GM21723 (cell line): ENCODE data around the gene HS3ST4.

Experiments
- ATAC-seq: cut with Tn5 transposase; IDR thresholded peaks from one replicate; pipeline ENCODE4 v1.9.1; 2021; ENCODE audit warnings: mild to moderate bottlenecking, moderate library complexity; ENCODE audit not compliant: unreplicated experiment

HS3ST4 gene

DNA sequence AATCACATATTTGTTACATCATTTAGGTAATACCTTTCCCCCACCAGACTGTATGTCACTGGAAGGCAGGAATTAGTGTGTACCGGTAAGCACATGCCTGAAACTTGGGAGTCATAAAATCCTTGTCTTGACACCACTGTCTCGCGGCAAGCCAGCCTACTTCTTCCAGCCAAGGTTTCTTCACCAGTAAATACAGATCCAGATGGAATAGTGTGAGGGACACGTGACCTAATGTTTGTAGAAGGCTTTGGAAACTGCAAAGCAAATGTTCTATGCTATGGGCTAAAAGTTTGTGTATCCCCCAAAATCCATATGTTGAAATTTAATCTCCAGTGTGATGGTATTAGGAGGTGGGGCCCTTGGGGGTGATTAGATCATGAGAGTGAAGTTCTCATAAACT is 126.1 kb downstream of the HS3ST4 start:
- no peak for ATAC-seq

DNA sequence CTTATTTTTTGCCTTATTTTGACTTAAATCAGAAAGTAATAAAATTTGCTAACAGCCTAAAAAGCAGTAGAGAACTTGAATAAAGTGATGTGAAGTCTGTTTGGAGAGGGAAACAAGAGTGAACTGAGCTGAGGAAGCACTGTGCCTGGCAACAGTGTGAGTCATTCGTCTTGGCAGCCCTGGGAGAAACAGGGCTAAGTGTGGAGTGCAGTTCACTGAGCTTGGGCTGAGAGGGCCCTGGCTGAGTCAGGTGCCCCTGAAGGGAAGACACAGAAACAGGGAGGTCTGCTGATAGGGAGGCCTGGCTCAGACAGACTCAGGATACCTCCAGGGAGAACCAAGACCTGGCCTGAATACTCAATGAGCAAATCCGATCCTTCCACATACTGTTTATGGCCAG is 132.1 kb downstream of the HS3ST4 start:
- ATAC-seq: no peak

DNA sequence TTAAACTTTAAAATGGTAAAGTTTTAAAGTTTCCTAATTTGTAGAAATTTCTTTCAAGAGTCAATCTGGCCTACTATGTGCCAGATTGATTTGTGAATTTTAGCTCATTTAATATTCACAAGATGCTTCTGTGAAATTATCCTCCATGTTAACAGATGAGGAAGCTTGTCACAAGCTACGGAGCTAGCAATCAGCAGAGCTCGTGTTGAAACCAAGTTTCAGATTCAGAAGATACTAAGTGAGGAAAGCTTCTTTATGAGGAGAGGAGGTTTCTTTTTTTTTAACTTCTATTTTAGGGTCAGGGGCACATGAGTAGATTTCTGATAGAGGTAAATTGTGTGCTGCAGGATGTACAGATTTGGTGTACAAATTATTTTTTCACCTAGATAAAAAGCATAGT is 135.9 kb downstream of the HS3ST4 start:
- no peak for ATAC-seq

DNA sequence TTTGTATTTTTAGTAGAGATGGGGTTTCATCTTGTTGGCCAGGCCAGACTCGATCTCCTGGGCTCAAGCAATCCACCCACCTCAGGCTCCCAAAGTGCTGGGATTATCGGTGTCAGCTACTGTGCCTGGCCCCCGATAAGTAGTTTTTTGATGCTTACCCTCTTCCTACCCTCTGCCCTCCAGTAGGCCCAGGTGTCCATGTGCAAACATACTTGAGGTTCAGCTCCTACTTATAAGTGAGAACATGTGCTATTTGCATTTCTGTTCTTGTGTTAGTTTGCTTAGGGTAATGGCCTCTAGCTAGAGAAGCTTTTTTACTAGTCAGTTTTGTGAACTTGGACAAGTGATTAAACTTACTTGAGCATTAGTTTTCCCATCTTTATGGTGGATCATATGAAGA is 136.8 kb downstream of the HS3ST4 start:
- no peak for ATAC-seq

DNA sequence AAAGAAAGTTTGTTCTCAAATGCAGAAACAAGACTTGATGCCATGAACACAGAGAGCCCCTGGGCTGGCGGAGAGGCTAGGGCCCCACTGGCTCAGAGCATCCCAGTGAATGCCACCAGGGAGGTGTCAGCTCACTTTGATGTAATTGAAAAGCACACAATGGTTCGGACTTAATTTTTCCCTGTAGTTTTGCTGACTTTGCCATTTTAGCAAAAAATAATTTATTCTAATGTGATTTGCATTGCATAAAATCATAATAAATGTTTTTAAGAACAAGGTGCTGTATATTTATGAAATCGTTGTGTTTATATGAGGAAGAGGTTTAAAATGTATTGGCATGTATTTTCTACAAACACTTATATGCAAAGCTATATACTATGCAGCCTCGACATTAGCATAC is 140.5 kb downstream of the HS3ST4 start:
- no peak for ATAC-seq

DNA sequence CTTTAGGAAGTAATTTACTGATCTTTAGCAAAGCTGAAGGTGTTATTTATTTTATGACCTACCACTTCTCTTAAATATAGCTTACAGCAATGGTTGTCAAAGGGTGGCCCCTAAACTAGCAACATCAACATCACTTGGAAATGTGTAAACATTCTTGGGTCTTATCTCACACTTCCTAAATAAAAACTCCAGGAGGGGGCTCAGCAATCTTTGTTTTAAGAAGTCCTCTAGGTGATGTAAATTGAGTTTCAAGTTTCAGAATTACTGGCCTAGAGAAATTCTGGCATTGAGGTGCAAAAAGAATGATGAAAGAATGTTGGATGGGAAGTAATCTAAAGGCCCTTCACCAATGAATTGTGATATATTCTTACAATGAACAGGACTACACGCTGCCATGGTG is 142.3 kb downstream of the HS3ST4 start:
- ATAC-seq: no peak

DNA sequence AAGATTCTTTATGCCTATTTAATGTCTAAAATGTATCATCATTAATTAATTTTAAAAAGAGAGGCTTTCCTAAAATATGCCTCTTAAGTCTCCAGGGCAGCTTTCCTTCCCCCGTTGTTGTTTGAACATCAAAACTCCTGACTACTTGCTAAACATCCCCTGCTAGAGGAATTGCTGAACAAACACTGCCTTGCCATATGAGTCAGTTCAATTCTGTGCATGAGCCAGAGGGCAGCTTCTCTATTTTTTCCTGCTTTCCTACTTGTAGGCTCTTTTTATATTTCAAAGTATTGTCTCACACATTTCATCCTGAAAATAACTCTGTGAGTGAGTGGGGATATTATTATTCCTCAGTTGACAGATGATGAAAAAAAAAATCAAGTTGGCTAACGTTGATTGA is 143.4 kb downstream of the HS3ST4 start:
- ATAC-seq: no peak

DNA sequence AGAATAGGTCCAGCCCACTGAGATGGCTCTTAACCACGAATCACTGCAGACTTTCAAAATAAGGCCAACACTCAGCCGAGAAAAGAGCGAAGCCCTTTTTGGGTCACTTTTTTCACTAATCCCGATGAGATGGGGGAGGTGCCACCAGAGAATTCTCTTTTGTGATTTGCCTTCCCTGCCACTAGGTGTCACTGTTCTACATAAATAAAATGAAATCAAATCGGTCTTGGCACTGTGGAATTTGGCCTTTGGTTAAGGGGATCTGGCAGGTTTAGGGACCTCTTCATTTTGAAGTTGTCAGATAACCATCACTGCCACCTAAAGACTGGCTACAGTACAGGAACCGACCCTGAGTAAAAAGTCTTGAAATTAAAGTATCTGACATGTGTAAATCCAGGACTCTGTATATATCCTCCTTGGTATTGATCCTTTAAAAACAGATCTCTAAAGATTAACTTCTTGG is 147.0 kb downstream of the HS3ST4 start:
- ATAC-seq: no peak

DNA sequence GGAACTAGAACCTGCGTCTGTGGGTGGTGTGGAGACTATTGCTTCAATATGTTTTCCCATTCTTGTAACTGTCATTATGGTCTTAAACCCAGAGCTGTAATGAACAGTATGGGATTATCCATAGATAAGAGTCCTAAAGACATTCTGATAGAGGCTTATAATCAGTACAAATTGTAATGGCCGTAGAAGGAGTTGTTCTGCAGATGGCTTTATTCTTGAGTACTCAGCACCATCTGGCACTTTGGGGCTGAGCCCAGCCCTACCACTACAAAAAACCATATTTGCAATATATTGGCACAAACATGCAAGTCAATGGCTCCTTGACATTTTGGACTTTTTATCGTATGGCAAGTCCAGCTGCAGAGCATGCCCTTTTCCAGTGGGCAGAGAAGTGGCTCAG is 150.0 kb downstream of the HS3ST4 start:
- ATAC-seq: no peak

DNA sequence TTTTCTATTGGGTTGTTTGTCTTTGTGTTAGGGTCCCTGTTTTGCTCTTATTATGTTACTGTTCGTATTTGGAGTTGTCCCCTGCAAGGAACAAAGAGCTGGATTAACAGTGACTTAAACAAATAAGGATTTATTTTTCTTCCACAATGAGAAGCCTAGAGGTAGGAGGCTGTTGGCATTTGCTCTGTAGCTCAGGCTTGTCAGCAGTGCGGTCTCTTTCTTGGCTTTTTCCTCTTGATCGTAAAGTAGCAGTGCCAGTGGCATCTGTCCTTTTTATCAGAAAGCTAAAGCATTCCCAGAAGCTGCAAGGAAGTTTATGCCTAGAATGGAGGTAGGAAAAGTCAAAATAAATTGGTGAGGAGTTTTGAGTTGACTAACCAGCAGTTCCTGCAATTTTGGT is 154.1 kb downstream of the HS3ST4 start:
- no peak for ATAC-seq

DNA sequence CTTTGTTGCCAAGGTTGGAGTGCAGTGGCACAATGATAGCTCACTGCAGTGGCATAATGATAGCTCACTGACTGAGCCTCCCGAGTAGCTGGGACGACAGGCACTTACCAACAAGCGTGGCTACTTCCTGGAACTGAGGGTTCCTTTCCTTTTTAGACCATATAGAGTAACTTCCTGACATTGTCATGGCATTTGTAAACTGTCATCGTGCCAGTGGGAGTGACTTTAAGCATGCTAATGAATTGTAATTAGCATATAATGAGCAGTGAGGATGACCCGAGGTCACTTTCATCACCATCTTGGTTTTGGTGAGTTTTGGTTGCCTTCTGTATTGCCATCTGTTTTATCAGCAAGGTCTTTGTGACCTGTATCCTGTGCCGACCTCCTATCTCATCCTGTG is 162.4 kb downstream of the HS3ST4 start:
- no peak for ATAC-seq

DNA sequence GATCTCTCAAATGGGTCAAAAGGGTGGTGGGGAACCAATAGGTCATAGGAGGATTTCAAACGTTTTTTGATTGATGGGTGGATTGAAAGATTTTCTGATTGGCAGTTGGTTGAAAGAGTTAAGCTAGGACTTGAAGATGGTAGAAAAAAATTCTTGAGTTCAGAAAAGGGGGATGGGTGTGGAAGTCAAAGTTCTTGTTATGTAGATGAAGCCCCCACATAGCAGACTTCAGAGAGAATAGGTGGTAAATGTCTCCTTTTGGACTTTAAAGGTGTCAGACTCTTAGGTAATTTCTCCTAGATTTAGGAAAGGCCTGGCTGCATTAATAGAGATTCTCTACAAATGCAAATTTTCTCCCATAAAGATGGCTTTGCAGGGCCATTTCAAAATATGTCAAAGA is 163.3 kb downstream of the HS3ST4 start:
- no peak for ATAC-seq

DNA sequence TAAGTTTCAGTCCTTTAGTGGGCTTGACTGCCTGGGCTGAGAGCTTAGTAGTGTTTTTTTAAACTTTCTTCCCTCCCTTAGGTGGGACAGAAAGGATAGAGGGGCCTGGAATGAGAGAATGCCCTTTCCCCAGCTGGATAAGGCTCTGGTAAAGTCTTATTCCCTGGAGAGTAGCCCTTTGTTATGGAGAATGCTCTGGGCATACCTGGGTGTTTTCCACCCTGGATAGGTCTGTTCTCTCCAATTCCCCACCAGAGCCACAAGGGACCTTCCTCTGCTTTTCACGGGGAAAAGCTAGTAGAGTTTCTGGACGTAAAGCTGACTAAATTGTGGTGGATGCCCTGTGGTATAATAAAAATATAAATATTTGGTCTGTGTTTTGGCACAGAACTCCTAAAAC is 164.1 kb downstream of the HS3ST4 start:
- no peak for ATAC-seq

DNA sequence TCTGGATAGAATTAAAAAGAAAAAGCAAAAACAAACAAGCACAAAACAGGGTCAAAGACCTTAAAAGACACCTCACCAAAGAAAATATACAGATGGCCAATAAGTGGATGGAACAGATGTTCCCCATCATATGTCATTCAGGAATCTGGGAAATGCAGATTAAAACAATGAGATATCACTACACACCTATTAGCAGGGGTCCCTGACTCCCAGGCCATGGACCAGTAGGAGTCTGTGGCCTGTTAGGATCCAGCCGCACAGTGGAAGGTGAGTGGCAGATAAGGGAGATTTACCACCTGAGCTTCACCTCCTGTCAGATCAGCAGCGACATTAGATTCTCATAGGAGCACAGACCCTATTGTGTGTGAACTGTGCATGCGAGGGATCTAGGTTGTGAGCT is 167.9 kb downstream of the HS3ST4 start:
- no peak for ATAC-seq

DNA sequence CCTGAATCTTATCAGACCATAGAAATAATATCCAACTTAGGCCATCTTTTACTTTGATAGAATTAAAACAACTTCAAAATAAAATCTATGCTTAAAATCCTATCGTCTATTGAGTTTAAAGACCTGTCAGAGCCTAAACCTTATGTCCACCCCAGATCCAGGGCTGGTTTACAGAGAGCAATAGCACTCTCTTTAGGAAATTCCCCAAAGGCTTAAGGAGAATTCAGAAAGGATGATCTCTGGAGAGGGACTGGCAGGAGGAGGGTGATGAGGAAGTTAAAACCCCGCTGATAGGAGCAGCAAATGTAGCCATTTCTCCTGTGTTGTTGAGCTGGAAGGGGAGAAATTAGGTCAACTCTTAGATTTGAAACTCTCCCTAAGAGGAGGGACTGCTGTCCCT is 175.3 kb downstream of the HS3ST4 start:
- no peak for ATAC-seq

DNA sequence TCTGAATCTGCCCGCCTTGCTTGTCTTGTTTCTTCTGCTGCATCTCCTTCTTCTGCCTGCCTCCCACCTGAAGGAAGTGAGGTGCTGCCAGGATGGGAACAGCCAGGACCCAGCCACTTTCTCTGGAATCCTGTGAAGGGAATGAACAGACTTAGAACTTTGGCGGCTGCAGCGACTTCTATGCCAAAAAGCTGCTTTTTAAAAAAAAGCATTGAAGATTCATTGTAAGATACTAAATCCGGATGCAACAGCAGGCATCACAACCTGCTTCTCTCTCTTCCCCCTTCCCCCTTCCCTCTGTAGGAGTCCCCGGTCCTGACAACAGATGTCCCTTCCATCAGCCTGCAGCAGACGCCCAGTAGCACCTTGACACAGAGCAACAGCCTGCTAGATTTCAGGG is 176.3 kb downstream of the HS3ST4 start:
- no peak for ATAC-seq

DNA sequence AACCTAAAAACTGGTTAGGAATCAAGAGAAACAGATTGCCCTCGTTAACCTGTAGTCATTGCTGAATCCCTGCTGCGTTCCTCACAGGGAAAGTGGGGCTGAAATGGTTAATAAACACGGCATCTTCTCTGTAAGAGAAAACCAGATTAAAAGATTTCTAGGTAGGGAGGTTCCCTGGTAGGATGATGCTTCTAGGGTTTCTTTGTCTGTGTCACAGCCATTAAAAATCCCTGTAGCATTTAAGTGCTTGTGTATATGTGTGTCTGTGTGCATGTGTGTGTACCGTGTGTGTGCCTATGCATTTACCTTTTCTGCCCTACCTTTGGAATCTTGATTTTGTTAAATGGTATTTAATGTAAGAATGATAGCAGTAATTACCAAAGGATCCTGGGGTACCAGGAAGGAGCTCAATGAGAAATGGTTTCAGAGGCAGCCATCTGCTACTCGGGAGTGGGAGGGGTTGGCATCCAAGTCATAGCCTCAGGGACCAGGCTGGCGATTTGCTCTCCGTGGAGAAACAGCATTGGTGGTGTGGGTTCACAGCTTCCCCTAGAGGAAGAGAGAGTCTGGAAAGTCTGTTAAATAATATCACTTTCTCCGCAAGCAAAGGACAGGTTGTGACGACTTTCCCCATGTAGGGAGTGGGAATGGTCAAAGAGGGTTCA is 177.1 kb downstream of the HS3ST4 start:
- no peak for ATAC-seq

DNA sequence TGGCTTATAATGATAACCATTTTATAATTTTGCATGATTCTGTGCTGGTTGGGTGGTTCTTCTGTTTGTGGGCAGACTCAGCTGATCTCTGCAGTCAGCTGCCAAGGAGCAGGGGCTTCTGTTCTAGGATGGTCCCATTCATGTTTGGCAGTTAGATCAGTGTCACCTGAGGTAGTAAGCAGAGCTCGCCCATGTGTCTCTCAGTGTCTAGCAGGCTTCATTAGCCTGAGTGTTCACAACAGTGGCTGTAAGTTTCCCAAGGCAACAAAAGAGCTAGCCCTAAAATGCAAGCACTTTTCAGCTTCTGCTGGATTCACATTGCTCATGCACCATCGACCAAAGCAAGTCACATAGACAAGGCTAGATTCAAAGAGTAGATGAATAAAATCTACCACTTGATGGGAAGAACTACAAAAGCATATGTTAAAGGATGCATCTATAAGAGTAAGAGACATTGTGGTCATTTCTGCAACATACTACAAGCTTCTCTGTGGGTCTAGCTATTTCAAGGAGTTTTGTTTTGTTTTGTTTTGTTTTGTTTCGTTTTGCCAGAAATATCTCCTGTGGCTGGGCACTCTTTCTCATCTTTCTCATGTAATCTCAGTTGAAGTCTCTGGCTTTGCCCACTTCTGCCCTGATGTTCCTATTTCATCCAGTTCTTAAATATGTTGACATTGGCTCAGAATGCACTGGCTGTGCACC is 180.8 kb downstream of the HS3ST4 start:
- no peak for ATAC-seq

DNA sequence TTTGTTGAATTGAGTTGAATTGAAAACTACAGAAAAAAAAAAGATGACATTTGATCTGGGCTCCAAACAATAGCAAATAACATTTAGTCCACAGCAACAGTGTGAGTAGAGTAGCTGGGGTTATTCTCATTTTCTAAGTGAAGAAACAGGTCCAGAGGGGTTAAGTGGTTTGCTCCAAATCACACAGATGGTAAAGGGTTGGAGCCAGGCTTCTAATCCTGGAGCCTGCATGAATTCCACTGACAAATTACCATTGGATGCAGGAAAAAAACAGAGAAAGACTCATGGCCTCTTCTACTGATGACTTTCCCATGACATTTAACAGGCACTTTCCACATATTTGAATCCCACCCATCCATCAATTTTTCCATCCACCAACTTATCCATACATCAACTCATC is 182.4 kb downstream of the HS3ST4 start:
- no peak for ATAC-seq

DNA sequence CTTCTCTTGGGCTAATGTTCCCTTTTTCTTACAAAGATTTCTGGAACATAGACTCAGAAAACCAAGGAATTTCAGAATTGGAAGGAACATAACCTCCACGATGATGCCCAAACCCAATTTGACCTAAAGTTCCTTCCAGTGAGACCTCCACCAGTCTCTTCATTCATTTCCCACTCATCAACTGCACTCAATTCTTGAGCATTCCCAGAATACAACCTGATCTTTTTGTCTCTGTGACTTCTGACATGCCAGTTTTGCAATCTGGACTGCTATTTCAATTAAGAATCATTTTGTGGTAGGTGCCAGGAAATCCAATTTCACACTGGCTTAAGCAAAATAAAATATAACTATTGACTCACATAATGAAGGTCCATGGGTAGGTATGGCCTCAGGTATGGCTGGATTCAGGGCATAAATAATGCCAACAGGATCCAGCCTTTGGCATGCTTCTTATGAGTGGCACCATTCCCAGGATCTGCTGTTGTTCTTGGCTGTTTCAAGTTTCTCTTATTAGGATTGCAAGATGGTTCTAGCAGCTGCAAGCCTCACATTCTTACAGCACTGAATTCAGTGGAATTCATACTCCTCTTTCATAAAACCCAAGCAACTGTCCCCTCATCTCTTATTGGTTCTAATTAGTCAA is 184.3 kb downstream of the HS3ST4 start:
- ATAC-seq: no peak

DNA sequence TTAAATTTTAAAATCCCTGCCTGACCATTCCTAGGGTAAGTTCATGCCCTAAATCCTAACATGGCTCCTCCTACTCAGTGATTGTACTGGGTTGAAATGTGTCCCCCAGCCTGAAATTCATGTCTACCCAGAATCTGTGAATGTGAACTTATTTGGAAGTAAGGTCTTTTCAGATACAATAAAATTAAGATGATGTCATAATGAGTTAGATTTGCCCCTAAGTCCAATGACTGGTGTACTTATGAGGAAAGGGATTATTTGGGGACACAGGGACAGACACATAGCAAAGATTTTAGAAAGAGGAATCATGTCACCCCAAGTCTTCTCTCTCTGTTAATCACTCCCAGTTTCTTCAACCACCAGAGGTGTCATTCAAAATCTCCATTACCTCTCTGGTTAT is 185.3 kb downstream of the HS3ST4 start:
- ATAC-seq: no peak

DNA sequence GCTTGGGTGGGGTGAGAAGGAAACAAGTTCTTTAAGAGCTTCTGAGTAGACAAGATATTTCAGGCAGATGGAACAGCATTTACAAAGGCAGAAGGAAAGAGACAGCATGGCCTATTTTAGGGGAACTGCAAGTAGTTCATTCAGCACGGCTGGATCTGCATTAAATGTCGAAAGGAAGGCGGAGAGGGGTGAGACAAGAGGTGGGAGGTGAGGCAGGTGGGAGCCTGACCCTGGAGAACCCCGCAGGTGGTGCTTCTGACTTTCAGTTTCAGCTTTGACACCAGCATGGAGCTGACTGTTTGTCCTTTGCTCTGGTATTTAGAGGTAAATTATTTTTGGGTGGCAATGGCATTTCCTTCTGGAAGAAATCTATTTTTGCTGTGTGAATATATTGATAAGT is 194.8 kb downstream of the HS3ST4 start:
- no peak for ATAC-seq
